Sigmoid colon (tissue), 7 donors: Measurements from ENCODE around the gene RNF144A. TPM values are rescaled to one million over a fixed set of nuclear protein-coding genes. Genes with fewer than 3 reads are reported as not detected.

Source experiments
- DNase-seq: peaks from one replicate; pipeline ENCODE4 v3.0.0-alpha.2; 2019
- H3K27ac ChIP-seq, 4 donors: fragments of 200-600 bp; sonication (generic); one replicate each; pipeline ENCODE4 v1.5.1; 2016 to 2019; ENCODE audit warnings: mild to moderate bottlenecking in 1 of 4
- H3K27me3 ChIP-seq, 3 donors: fragments of 200-600 bp; sonication (generic); one replicate each; pipeline ENCODE4 v1.5.1; 2019; ENCODE audit warnings: mild to moderate bottlenecking in 1 of 3
- H3K36me3 ChIP-seq, 4 donors: fragments of 200-600 bp; sonication (generic); one replicate each; pipeline ENCODE4 v1.5.1; 2016 to 2019
- H3K4me1 ChIP-seq, 4 donors: fragments of 200-600 bp; sonication (generic); one replicate each; pipeline ENCODE4 v1.5.1; 2017 to 2019
- H3K4me3 ChIP-seq, 4 donors: fragments of 200-600 bp; sonication (generic); one replicate each; pipeline ENCODE4 v1.5.1; 2017 to 2019; ENCODE audit warnings: mild to moderate bottlenecking in 2 of 4, moderate library complexity in 1 of 4
- H3K9me3 ChIP-seq, 4 donors: fragments of 200-600 bp in 3 of 4; sonication (generic) in 3 of 4; one replicate each; pipeline versions ENCODE4 v1.5.1 to v1.6.1; 2013 to 2019
- EP300 ChIP-seq, 4 donors: sonication (generic); formaldehyde crosslinking; IDR thresholded peaks; one replicate each; pipeline ENCODE4 v1.6.1; 2017; ENCODE audit warnings: antibody characterized with exemption in 4 of 4
- POLR2A ChIP-seq, 2 donors: fragments of 450-650 bp; IDR thresholded peaks; one replicate each; pipeline ENCODE4 v1.6.1; 2016; ENCODE audit warnings: antibody characterized with exemption in 2 of 2, mild to moderate bottlenecking in 2 of 2, moderate library complexity in 2 of 2
- POLR2AphosphoS5 ChIP-seq, 4 donors: sonication (generic); formaldehyde crosslinking; IDR thresholded peaks; one replicate each; pipeline ENCODE4 v1.6.1; 2017; ENCODE audit warnings: antibody characterized with exemption in 4 of 4
- WGBS, 2 donors: extraction: QIAGEN DNeasy Blood & Tissue Kit; methylation state at CpG; one replicate each; pipeline ENCODE4 v1.1.7; 2013; 5-methylcytosine and 5-hydroxymethylcytosine counted together
- intact Hi-C: fragments of 100-400 bp; cut with DNase I; formaldehyde crosslinking; loops from one replicate; pipeline ENCODE4 v1.15.1; 2023
- polyA plus RNA-seq, 3 donors: library from polyadenylated mRNA; stranded (reverse); fragments of 200-250 nt; gene quantifications; one replicate each; pipeline ENCODE4 v1.2.3, GENCODE V29; 2013
- total RNA-seq, 4 donors: library from RNA; depleted of rRNA; stranded (reverse); fragments of >200 nt; gene quantifications; one replicate each; pipeline ENCODE4 v1.1.0, GENCODE V29; 2016
- TF ChIP-seq, protein P1 (sequence below), 4 experiments: fragments of 450-650 bp in 3 of 4; fragments of 200-600 bp in 1 of 4; IDR thresholded peaks; one replicate each; pipeline ENCODE4 v1.5.1; 2016 to 2019; ENCODE audit warnings: antibody characterized with exemption in 4 of 4, mild to moderate bottlenecking in 3 of 4, moderate library complexity in 2 of 4
- donor health status: healthy with polysubstance abuse.
- donor health status: Bipolar disorder and iron deficiency.
- donor health status: healthy.

Gene RNF144A
- total and polyA plus RNA-seq, 7 donors, result 4.8 to 14.2 (median 12.1) TPM

DNA sequence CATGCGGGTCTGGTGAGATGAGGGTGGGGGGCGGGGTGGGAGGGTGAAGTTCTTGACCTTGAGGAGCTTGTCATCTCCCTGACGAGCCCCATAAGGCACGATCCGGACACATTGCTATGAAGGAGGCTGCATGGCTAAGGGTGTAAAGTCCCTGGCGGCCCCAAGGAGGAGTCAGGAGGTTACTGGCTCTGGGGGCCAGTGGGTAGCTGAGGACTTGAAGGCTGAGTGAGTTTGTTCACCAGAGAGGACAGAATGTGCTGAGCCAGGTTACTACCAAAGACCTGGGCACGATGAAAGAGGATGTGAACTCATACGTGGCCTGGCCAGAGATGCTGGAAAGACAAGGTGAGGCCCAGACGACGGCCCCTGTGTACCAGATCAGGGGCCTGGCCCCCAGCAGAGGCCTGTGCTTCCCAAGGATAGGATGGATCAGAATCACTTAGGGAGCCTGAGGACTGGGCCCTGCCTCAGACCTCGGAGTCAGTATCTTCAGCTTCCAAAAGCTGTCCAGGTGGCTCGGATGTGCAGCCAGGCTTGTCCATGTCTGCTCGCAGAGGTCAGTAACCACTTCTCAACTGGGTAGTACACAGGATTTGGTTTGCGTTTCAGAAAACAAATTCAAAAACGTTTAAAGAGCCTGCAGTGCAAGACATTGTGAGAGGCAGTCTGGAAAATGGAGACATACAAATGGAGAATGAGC, 110.9 kb downstream of the RNF144A start:
- intact Hi-C loops, result no loop called here
- no peak overlapping the region for H3K27ac ChIP-seq
- TF ChIP-seq, protein P1, sequence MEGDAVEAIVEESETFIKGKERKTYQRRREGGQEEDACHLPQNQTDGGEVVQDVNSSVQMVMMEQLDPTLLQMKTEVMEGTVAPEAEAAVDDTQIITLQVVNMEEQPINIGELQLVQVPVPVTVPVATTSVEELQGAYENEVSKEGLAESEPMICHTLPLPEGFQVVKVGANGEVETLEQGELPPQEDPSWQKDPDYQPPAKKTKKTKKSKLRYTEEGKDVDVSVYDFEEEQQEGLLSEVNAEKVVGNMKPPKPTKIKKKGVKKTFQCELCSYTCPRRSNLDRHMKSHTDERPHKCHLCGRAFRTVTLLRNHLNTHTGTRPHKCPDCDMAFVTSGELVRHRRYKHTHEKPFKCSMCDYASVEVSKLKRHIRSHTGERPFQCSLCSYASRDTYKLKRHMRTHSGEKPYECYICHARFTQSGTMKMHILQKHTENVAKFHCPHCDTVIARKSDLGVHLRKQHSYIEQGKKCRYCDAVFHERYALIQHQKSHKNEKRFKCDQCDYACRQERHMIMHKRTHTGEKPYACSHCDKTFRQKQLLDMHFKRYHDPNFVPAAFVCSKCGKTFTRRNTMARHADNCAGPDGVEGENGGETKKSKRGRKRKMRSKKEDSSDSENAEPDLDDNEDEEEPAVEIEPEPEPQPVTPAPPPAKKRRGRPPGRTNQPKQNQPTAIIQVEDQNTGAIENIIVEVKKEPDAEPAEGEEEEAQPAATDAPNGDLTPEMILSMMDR (IDR thresholded peaks at IDR 0.05), result no peak
- WGBS, 2 donors, result 89 to 92% methylated on average over 15 of the region's 15 CpGs
- H3K9me3 ChIP-seq, result no peaks in the 10 kb centered on the region
- DNase-seq, result peak; percentile 55
- no peaks in the 10 kb centered on the region for H3K27me3 ChIP-seq
- no peak overlapping the region for H3K4me3 ChIP-seq
- H3K36me3 ChIP-seq, result peaks cover 0 to 14% (median 2%) of the 10 kb centered on the region in 4 donors
- peaks cover 0 to 19% (median 12%) of the 10 kb centered on the region in 4 donors for H3K4me1 ChIP-seq

DNA sequence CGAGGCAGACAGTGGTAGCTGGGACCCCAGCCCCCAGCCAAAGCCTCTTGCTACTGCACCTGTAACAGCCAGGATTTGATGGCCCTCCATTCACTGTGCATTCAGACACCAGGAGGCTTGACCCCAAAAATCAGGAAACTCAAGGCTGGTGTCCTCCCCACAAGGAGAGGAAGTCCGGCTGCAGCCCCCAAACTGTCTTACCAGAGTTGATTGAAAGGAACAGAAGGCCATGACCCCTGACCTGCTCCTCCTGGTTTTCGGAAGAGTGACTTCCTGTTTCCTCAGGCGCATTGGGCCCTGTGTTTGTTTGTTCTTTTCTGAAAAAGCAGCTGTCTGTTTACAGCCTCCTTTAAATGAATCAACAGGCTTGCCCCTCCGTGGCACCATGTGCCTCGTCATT, 111.6 kb downstream of the RNF144A start:
- H3K27me3 ChIP-seq, result no peaks in the 10 kb centered on the region
- intact Hi-C loops, result no loop called here
- no peak overlapping the region for H3K27ac ChIP-seq
- TF ChIP-seq POLR2A (IDR thresholded peaks at IDR 0.05), result no peak
- TF ChIP-seq POLR2AphosphoS5 (IDR thresholded peaks at IDR 0.05), result no peak
- TF ChIP-seq, protein P1 (IDR thresholded peaks at IDR 0.05), result no peak
- TF ChIP-seq EP300 (IDR thresholded peaks at IDR 0.05), result no peak
- H3K36me3 ChIP-seq, result peaks cover 0 to 17% (median 2%) of the 10 kb centered on the region in 4 donors
- H3K4me1 ChIP-seq, result peaks cover 0 to 20% (median 8%) of the 10 kb centered on the region in 4 donors
- WGBS, 2 donors, result 68 to 82% methylated on average over 6 of the region's 6 CpGs
- peak; percentile 55 for DNase-seq
- no peak overlapping the region for H3K4me3 ChIP-seq
- no peaks in the 10 kb centered on the region for H3K9me3 ChIP-seq

DNA sequence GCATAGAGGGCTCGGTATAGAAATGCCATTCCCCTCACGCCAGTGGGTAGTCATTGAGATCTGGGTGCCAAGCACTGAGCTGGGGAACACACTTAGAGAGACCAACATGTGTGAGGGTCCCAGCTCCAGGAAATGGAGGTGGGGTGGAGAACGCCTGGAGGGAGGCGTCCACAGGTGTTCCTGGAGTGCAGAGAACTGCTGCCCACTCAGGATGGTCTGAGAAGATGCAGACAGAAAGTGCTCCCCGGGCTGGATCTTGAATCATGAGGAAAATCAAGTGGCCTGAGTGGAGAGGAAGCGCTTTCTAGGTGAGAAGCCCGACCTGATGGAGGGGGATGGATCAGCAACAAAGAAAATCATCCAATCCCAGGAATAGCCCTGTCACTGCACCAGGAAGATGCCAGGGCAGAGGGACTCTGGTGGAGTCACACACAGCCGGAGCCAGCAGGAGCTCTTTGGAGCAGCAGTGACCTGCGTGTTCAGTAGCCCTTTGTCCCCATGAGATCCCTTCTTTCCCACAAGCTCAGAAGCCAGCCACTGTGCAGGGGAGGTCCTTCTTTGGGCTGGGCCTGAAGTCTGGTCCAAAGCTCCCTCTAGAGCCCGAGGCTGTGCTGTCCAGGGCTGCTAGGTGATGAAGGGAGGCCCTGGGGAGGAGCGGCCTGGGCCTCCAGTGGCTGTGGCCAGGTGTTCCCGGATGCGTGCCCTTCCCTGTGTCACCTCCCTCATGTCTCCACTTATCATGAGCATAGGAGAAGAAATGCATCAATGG, 112.3 kb downstream of the RNF144A start:
- H3K27me3 ChIP-seq, result no peaks in the 10 kb centered on the region
- H3K4me3 ChIP-seq, result no peak overlapping the region
- TF ChIP-seq POLR2AphosphoS5 (IDR thresholded peaks at IDR 0.05), result no peak
- TF ChIP-seq, protein P1 (IDR thresholded peaks at IDR 0.05), result no peak
- TF ChIP-seq EP300 (IDR thresholded peaks at IDR 0.05), result no peak
- TF ChIP-seq POLR2A (IDR thresholded peaks at IDR 0.05), result no peak
- no peaks in the 10 kb centered on the region for H3K9me3 ChIP-seq
- intact Hi-C loops, result no loop called here
- H3K4me1 ChIP-seq, result peaks cover 0 to 27% (median 8%) of the 10 kb centered on the region in 4 donors
- WGBS, 2 donors, result 88 to 92% methylated on average over 13 of the region's 13 CpGs
- peaks cover 0 to 13% (median 2%) of the 10 kb centered on the region in 4 donors for H3K36me3 ChIP-seq
- DNase-seq, result peak; percentile 59
- no peak overlapping the region for H3K27ac ChIP-seq

DNA sequence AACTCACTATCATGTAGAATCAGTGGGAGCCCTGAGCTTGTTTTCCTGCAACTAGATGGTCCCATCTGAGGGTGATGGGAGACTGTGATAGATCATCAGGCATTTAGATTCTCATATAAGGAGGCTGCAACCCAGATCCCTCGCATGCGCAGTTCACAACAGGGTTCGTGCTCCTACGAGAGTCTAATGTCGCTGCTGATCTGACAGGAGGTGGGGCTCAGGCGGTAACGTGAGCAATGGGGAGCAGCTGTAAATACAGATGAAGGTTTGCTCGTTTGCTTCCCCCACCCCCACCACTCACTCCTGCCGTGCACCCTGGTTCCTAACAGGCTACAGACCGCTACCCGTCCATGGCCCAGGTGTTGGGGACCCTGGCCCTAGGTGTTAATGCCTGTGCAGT, 113.6 kb downstream of the RNF144A start:
- Histone ChIP-seq H3K4me1 (peaks cover 0 to 26% (median 8%) of the 10 kb centered on the region in 4 donors), H3K27me3 (no peaks in the 10 kb centered on the region), H3K27ac (no peak overlapping the region), H3K9me3 (no peaks in the 10 kb centered on the region), H3K4me3 (no peak overlapping the region), H3K36me3 (peaks cover 0 to 12% (median 2%) of the 10 kb centered on the region in 4 donors)
- intact Hi-C loops, result no loop called here
- TF ChIP-seq EP300 (IDR thresholded peaks at IDR 0.05), result no peak
- TF ChIP-seq POLR2A (IDR thresholded peaks at IDR 0.05), result no peak
- TF ChIP-seq, protein P1 (IDR thresholded peaks at IDR 0.05), result no peak
- no peak for TF ChIP-seq POLR2AphosphoS5 (IDR thresholded peaks at IDR 0.05)
- 91 to 93% methylated on average over 11 of the region's 11 CpGs for WGBS, 2 donors
- DNase-seq, result peak; percentile 33
